HepG2 (cell line): ENCODE data around the gene CPXM1. TPM values are rescaled to one million over a fixed set of nuclear protein-coding genes. Genes with fewer than 3 reads are reported as not detected.
A peak's percentile ranks its signal among the peaks of the same experiment; 100 is the strongest.

Source experiments
- BCL6 ChIP-seq: IDR thresholded peaks from 2 replicates; pipeline ENCODE4 v1.6.1; 2016; ENCODE audit warnings: missing genetic modification reagents, missing compliant biosample characterization
- GTF3A ChIP-seq: sonication (generic); formaldehyde crosslinking; conservative IDR thresholded peaks from 2 replicates; pipeline ENCODE4 v1.4.0; 2020; ENCODE audit warnings: mild to moderate bottlenecking, missing genetic modification reagents
- KDM1A ChIP-seq: IDR thresholded peaks from 2 replicates; pipeline ENCODE4 v1.6.1; 2016; ENCODE audit warnings: missing compliant biosample characterization
- NAIF1 ChIP-seq: sonication (generic); formaldehyde crosslinking; IDR thresholded peaks from 2 replicates; pipeline ENCODE4 v1.5.0; 2020; ENCODE audit warnings: mild to moderate bottlenecking, missing genetic modification reagents, borderline replicate concordance
- NCOA5 ChIP-seq: sonication (generic); formaldehyde crosslinking; IDR thresholded peaks from 2 replicates; pipeline ENCODE4 v1.4.0; 2020; ENCODE audit warnings: missing genetic modification reagents
- POLR2AphosphoS2 ChIP-seq: IDR thresholded peaks from 2 replicates; pipeline ENCODE4 v1.6.1; 2011; ENCODE audit warnings: low read depth, low read length, improper control_type of control experiment
- XBP1 ChIP-seq: sonication (generic); formaldehyde crosslinking; IDR thresholded peaks from 2 replicates; pipeline ENCODE4 v1.5.0; 2020; ENCODE audit warnings: missing genetic modification reagents
- ZFY ChIP-seq: sonication (generic); formaldehyde crosslinking; IDR thresholded peaks from 2 replicates; pipeline ENCODE4 v1.4.0; 2020; ENCODE audit warnings: missing genetic modification reagents
- ZKSCAN5 ChIP-seq: sonication (generic); formaldehyde crosslinking; IDR thresholded peaks from 2 replicates; pipeline ENCODE4 v1.5.1; 2020; ENCODE audit warnings: mild to moderate bottlenecking, missing genetic modification reagents
- ZKSCAN8 ChIP-seq: IDR thresholded peaks from 2 replicates; pipeline ENCODE4 v1.6.1; 2016; ENCODE audit warnings: borderline replicate concordance, missing genetic modification reagents, missing compliant biosample characterization
- ZNF12 ChIP-seq: sonication (generic); formaldehyde crosslinking; IDR thresholded peaks from 2 replicates; pipeline ENCODE4 v1.5.0; 2020; ENCODE audit warnings: missing genetic modification reagents
- ZNF605 ChIP-seq: sonication (generic); formaldehyde crosslinking; IDR thresholded peaks from 2 replicates; pipeline ENCODE4 v1.8.0; 2022; ENCODE audit warnings: mild to moderate bottlenecking, missing genetic modification reagents
- ZNF670 ChIP-seq: sonication (generic); formaldehyde crosslinking; IDR thresholded peaks from 2 replicates; pipeline ENCODE4 v1.8.0; 2022; ENCODE audit warnings: mild to moderate bottlenecking, missing genetic modification reagents, borderline replicate concordance
- polyA plus RNA-seq, 8 experiments: library from polyadenylated mRNA; depleted of rRNA in 3 of 8; stranded (reverse) in 7 of 8; unstranded in 1 of 8; fragments of >200 nt; fragmentation: Illumina TruSeq in 4 of 8; extraction: Trizol in 4 of 8; gene quantifications; 2 replicates each; pipeline versions ENCODE4 v1.2.1 to v1.2.3, GENCODE V29; 2011 to 2016; ENCODE audit warnings: low read depth in 4 of 8, missing spikeins in 1 of 8, mixed read lengths in 1 of 8; ENCODE audit not compliant: insufficient read depth in 1 of 8
- total RNA-seq, 5 experiments: library from RNA; depleted of rRNA; stranded (reverse); fragments of >200 nt; fragmentation: Illumina TruSeq; extraction: Trizol; gene quantifications; 2 replicates each; pipeline ENCODE4 v1.2.3, GENCODE V29; 2016; ENCODE audit warnings: low read depth in 1 of 5
- TF ChIP-seq, protein P1 (sequence below): sonication (generic); formaldehyde crosslinking; IDR thresholded peaks from 2 replicates; pipeline ENCODE4 v1.5.1; 2020; ENCODE audit warnings: missing genetic modification reagents, mild to moderate bottlenecking, borderline replicate concordance
- TF ChIP-seq, protein P2 (sequence below): sonication (generic); formaldehyde crosslinking; IDR thresholded peaks from 2 replicates; pipeline ENCODE4 v1.4.0; 2020; ENCODE audit warnings: mild to moderate bottlenecking, missing genetic modification reagents
- TF ChIP-seq, protein P3 (sequence below): sonication (generic); formaldehyde crosslinking; IDR thresholded peaks from 2 replicates; pipeline ENCODE4 v1.4.0; 2020; ENCODE audit warnings: mild to moderate bottlenecking, low read depth, missing genetic modification reagents
- TF ChIP-seq, protein P4 (sequence below): sonication (generic); formaldehyde crosslinking; IDR thresholded peaks from 2 replicates; pipeline ENCODE4 v1.4.0; 2020; ENCODE audit warnings: low read depth, missing genetic modification reagents
- TF ChIP-seq, protein P5 (sequence below): IDR thresholded peaks from 2 replicates; pipeline ENCODE4 v1.6.1; 2016; ENCODE audit warnings: low read depth, borderline replicate concordance
- TF ChIP-seq, protein P6 (sequence below): sonication (generic); formaldehyde crosslinking; IDR thresholded peaks from 2 replicates; pipeline ENCODE4 v1.4.0; 2020; ENCODE audit warnings: missing genetic modification reagents, mild to moderate bottlenecking, borderline replicate concordance

The CPXM1 gene
- total and polyA plus RNA-seq, 2 of the 13 experiments (the other 11 are each of a cell fraction or from before 2014, with no cell fraction given) = 0.07 TPM; not detected in 1

DNA sequence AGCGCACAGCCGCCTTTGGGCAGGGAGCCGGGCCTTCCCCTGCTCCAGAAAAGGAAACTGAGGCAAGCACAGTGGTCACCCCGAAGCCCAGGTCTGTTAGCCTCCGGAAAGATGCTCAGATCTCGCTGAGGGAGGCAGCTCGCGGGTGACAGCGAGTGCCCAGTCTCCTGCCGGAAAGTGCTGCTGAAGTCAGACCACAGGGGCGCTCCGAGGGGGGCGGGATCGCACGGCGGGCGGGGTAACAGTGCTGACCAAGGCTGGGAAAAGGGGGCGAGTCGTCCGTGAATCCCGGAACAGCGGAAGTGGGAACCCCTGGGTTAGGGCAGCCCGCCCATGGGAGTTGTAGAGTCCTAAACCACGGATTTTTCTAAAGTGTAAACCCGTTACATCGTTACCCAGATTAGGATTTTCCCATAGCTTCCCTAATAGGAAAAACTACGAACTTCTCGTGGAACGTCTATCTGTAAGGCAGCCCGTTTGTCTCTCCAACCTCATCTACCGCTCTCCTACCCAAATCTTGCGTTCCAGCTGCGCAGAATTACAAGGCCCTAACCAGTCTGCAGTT lies 40.6 kb upstream of the CPXM1 start (continued):
- TF ChIP-seq, protein P1, sequence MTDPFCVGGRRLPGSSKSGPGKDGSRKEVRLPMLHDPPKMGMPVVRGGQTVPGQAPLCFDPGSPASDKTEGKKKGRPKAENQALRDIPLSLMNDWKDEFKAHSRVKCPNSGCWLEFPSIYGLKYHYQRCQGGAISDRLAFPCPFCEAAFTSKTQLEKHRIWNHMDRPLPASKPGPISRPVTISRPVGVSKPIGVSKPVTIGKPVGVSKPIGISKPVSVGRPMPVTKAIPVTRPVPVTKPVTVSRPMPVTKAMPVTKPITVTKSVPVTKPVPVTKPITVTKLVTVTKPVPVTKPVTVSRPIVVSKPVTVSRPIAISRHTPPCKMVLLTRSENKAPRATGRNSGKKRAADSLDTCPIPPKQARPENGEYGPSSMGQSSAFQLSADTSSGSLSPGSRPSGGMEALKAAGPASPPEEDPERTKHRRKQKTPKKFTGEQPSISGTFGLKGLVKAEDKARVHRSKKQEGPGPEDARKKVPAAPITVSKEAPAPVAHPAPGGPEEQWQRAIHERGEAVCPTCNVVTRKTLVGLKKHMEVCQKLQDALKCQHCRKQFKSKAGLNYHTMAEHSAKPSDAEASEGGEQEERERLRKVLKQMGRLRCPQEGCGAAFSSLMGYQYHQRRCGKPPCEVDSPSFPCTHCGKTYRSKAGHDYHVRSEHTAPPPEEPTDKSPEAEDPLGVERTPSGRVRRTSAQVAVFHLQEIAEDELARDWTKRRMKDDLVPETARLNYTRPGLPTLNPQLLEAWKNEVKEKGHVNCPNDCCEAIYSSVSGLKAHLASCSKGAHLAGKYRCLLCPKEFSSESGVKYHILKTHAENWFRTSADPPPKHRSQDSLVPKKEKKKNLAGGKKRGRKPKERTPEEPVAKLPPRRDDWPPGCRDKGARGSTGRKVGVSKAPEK (CRISPR knock-in tag) = no peak
- TF ChIP-seq, protein P2, sequence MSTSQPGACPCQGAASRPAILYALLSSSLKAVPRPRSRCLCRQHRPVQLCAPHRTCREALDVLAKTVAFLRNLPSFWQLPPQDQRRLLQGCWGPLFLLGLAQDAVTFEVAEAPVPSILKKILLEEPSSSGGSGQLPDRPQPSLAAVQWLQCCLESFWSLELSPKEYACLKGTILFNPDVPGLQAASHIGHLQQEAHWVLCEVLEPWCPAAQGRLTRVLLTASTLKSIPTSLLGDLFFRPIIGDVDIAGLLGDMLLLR (CRISPR knock-in tag) = no peak
- TF ChIP-seq, protein P3, sequence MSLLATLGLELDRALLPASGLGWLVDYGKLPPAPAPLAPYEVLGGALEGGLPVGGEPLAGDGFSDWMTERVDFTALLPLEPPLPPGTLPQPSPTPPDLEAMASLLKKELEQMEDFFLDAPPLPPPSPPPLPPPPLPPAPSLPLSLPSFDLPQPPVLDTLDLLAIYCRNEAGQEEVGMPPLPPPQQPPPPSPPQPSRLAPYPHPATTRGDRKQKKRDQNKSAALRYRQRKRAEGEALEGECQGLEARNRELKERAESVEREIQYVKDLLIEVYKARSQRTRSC (CRISPR knock-in tag) = no peak
- no peak for TF ChIP-seq XBP1
- TF ChIP-seq, protein P4, sequence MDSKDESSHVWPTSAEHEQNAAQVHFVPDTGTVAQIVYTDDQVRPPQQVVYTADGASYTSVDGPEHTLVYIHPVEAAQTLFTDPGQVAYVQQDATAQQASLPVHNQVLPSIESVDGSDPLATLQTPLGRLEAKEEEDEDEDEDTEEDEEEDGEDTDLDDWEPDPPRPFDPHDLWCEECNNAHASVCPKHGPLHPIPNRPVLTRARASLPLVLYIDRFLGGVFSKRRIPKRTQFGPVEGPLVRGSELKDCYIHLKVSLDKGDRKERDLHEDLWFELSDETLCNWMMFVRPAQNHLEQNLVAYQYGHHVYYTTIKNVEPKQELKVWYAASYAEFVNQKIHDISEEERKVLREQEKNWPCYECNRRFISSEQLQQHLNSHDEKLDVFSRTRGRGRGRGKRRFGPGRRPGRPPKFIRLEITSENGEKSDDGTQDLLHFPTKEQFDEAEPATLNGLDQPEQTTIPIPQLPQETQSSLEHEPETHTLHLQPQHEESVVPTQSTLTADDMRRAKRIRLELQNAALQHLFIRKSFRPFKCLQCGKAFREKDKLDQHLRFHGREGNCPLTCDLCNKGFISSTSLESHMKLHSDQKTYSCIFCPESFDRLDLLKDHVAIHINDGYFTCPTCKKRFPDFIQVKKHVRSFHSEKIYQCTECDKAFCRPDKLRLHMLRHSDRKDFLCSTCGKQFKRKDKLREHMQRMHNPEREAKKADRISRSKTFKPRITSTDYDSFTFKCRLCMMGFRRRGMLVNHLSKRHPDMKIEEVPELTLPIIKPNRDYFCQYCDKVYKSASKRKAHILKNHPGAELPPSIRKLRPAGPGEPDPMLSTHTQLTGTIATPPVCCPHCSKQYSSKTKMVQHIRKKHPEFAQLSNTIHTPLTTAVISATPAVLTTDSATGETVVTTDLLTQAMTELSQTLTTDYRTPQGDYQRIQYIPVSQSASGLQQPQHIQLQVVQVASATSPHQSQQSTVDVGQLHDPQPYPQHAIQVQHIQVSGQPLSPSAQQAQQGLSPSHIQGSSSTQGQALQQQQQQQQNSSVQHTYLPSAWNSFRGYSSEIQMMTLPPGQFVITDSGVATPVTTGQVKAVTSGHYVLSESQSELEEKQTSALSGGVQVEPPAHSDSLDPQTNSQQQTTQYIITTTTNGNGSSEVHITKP (CRISPR knock-in tag) = no peak
- no peak for TF ChIP-seq ZNF605 (CRISPR knock-in tag)
- TF ChIP-seq POLR2AphosphoS2 = no peak
- no peak; the same call in 1 of the 2 replicates for TF ChIP-seq ZNF670 (CRISPR knock-in tag)
- no peak for TF ChIP-seq NCOA5
- no peak for TF ChIP-seq BCL6 (CRISPR knock-in tag)
- no peak for TF ChIP-seq GTF3A (CRISPR knock-in tag)
- TF ChIP-seq ZKSCAN5 = no peak
- no peak; the same call in 1 of the 2 replicates for TF ChIP-seq ZKSCAN8 (CRISPR knock-in tag)
- TF ChIP-seq, protein P5, sequence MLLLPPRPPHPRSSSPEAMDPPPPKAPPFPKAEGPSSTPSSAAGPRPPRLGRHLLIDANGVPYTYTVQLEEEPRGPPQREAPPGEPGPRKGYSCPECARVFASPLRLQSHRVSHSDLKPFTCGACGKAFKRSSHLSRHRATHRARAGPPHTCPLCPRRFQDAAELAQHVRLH (CRISPR knock-in tag) = no peak
- TF ChIP-seq ZFY (CRISPR knock-in tag) = no peak
- TF ChIP-seq KDM1A = peak; percentile 68; the same call in 1 of the 2 replicates
- TF ChIP-seq, protein P6, sequence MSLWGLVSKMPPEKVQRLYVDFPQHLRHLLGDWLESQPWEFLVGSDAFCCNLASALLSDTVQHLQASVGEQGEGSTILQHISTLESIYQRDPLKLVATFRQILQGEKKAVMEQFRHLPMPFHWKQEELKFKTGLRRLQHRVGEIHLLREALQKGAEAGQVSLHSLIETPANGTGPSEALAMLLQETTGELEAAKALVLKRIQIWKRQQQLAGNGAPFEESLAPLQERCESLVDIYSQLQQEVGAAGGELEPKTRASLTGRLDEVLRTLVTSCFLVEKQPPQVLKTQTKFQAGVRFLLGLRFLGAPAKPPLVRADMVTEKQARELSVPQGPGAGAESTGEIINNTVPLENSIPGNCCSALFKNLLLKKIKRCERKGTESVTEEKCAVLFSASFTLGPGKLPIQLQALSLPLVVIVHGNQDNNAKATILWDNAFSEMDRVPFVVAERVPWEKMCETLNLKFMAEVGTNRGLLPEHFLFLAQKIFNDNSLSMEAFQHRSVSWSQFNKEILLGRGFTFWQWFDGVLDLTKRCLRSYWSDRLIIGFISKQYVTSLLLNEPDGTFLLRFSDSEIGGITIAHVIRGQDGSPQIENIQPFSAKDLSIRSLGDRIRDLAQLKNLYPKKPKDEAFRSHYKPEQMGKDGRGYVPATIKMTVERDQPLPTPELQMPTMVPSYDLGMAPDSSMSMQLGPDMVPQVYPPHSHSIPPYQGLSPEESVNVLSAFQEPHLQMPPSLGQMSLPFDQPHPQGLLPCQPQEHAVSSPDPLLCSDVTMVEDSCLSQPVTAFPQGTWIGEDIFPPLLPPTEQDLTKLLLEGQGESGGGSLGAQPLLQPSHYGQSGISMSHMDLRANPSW = no peak
- no peak for TF ChIP-seq ZNF12 (CRISPR knock-in tag)
- TF ChIP-seq NAIF1 (CRISPR knock-in tag) = no peak
